ENCODE measurements around the gene TAB3. TPM values are rescaled to one million over a fixed set of nuclear protein-coding genes. Genes with fewer than 3 reads are reported as not detected.

TAB3 gene
- total RNA-seq, 3 donors from 2014 or later (not counting 1 experiment from before 2014, with no cell fraction given) = 20.4 to 26.1 (median 21.3) TPM

DNA sequence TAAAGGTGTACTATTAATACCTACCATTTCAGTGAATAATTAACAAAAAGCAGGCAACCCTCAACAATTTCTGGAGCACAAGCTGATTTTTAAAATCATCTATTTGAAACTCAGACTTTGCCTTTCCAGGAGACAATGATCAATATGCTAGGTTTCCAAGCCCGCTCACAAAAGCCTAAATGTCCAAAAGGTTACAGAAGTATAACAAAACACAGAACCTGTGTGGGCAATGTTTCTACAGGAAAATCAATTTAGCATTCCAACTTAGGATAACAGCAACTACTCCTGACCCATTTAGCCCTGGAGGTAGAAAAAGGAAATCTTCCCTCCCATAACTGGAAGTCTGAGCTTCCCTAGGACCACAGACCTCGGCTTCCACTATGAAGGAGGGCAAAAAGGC, 3.9 kb downstream of the TAB3 start:
- Histone ChIP-seq H3K4me3 (ENCODE audit: low read length) (no peak overlapping the region), H3K27ac (ENCODE audit: low read length) (no peak overlapping the region), H3K36me3 (ENCODE audit: control insufficient read depth, insufficient read depth, low read length) (no peaks in the 10 kb centered on the region), H3K4me1 (ENCODE audit: control insufficient read depth, insufficient read depth, low read length) (peaks cover 6% of the 10 kb centered on the region), H3K9me3 (ENCODE audit: control insufficient read depth, insufficient read depth, low read length) (no peaks in the 10 kb centered on the region), H3K27me3 (ENCODE audit: control insufficient read depth, insufficient read depth, low read length) (no peaks in the 10 kb centered on the region)
- TF ChIP-seq, protein P1, sequence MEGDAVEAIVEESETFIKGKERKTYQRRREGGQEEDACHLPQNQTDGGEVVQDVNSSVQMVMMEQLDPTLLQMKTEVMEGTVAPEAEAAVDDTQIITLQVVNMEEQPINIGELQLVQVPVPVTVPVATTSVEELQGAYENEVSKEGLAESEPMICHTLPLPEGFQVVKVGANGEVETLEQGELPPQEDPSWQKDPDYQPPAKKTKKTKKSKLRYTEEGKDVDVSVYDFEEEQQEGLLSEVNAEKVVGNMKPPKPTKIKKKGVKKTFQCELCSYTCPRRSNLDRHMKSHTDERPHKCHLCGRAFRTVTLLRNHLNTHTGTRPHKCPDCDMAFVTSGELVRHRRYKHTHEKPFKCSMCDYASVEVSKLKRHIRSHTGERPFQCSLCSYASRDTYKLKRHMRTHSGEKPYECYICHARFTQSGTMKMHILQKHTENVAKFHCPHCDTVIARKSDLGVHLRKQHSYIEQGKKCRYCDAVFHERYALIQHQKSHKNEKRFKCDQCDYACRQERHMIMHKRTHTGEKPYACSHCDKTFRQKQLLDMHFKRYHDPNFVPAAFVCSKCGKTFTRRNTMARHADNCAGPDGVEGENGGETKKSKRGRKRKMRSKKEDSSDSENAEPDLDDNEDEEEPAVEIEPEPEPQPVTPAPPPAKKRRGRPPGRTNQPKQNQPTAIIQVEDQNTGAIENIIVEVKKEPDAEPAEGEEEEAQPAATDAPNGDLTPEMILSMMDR (IDR thresholded peaks at IDR 0.05) = no peak
- Mint-ChIP-seq H3K36me3 (no peaks in the 10 kb centered on the region), H3K4me1 (peaks cover 19 to 46% of the 10 kb centered on the region in 2 donors), H3K9me3 (no peaks in the 10 kb centered on the region), H3K27ac (peak overlapping the region in 1 of 2 donors; percentile 10), H3K27me3 (ENCODE audit: low read depth in 2 of 2) (no peaks in the 10 kb centered on the region), H3K4me3 (no peak overlapping the region)
- intact Hi-C loops (cut with micrococcal nuclease) = loop anchor here (5.0 to 10.0 kb wide), 2 partner anchors 233 to 310 kb away; partner anchors contain the start of genes GK and TASL
- no CpG with 5 or more reads among the region's 2 CpGs for WGBS (ENCODE audit: insufficient coverage)
- DNase-seq (no peak), ATAC-seq (no peak)

DNA sequence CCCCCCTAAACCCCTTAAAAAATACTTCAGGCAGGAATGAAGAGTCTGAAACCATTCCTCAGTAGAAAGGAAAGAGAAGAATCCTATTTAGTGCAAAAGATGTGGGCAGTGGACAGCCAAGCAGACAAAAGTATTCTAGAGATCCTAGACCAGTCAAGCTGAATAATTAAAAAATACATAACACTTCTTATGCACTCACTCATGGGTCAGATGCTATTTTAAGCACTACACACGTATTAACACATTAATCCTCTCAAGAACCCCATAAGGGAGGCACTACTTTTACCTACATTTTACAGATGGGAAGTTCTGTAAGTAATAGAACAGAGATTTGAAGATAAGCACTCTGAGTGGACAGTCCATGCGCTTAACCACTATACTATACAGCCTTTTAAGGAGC, 5.9 kb downstream of the TAB3 start:
- no peak overlapping the region for H3K27ac ChIP-seq (ENCODE audit: low read length)
- peaks cover 24 to 32% of the 10 kb centered on the region in 2 donors for H3K4me1 Mint-ChIP-seq
- no peak overlapping the region for H3K27ac Mint-ChIP-seq
- ATAC-seq (no peak), DNase-seq (no peak)
- H3K27me3 ChIP-seq (ENCODE audit: control insufficient read depth, insufficient read depth, low read length) = no peaks in the 10 kb centered on the region
- intact Hi-C loops (cut with micrococcal nuclease) = loop anchor here (10.0 kb wide), 1 partner anchor 308 kb away; the partner anchor contains the start of gene TASL
- peaks cover under 1% of the 10 kb centered on the region for H3K4me1 ChIP-seq (ENCODE audit: control insufficient read depth, insufficient read depth, low read length)
- no peaks in the 10 kb centered on the region for H3K27me3 Mint-ChIP-seq (ENCODE audit: low read depth in 2 of 2)
- no peaks in the 10 kb centered on the region for H3K9me3 ChIP-seq (ENCODE audit: control insufficient read depth, insufficient read depth, low read length)
- TF ChIP-seq, protein P1 (IDR thresholded peaks at IDR 0.05) = no peak
- H3K4me3 Mint-ChIP-seq = no peak overlapping the region
- no peaks in the 10 kb centered on the region for H3K9me3 Mint-ChIP-seq
- no peaks in the 10 kb centered on the region for H3K36me3 ChIP-seq (ENCODE audit: control insufficient read depth, insufficient read depth, low read length)
- 100% methylated on average over 1 of the region's 2 CpGs for WGBS (ENCODE audit: insufficient coverage)
- no peaks in the 10 kb centered on the region for H3K36me3 Mint-ChIP-seq
- H3K4me3 ChIP-seq (ENCODE audit: low read length) = no peak overlapping the region

DNA sequence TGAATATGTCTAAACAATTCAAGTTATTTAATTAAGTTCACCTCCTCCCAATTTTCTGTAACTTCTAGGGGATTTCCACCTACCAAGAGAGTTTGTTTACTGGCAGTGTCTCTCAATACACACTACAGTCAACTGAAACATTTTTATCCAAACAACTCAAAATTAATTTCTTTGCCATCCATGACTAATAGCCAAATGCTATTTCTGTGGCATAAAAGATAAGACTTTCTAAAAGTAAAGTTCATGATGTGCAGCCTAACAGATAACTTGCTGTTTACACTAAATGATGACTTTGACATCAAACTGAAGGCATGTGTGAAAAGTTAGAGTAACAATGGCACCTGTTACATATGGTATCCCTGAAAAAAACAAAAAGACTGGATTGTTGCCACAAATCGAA, 7.3 kb downstream of the TAB3 start:
- WGBS (ENCODE audit: insufficient coverage) = no CpG with 5 or more reads among the region's 1 CpG
- ATAC-seq (no peak), DNase-seq (no peak)
- Mint-ChIP-seq H3K27me3 (ENCODE audit: low read depth in 2 of 2) (no peaks in the 10 kb centered on the region), H3K4me1 (peaks cover 22 to 25% of the 10 kb centered on the region in 2 donors), H3K36me3 (no peaks in the 10 kb centered on the region), H3K4me3 (no peak overlapping the region), H3K9me3 (no peaks in the 10 kb centered on the region), H3K27ac (no peak overlapping the region)
- H3K4me1 ChIP-seq (ENCODE audit: control insufficient read depth, insufficient read depth, low read length) = no peaks in the 10 kb centered on the region
- no peak overlapping the region for H3K4me3 ChIP-seq (ENCODE audit: low read length)
- intact Hi-C loops (cut with micrococcal nuclease) = loop anchor here (10.0 kb wide), 1 partner anchor 307 kb away; the partner anchor contains the start of gene TASL
- H3K36me3 ChIP-seq (ENCODE audit: control insufficient read depth, insufficient read depth, low read length) = no peaks in the 10 kb centered on the region
- TF ChIP-seq, protein P1 (IDR thresholded peaks at IDR 0.05) = no peak
- H3K9me3 ChIP-seq (ENCODE audit: control insufficient read depth, insufficient read depth, low read length) = no peaks in the 10 kb centered on the region
- H3K27me3 ChIP-seq (ENCODE audit: control insufficient read depth, insufficient read depth, low read length) = no peaks in the 10 kb centered on the region
- no peak overlapping the region for H3K27ac ChIP-seq (ENCODE audit: low read length)

DNA sequence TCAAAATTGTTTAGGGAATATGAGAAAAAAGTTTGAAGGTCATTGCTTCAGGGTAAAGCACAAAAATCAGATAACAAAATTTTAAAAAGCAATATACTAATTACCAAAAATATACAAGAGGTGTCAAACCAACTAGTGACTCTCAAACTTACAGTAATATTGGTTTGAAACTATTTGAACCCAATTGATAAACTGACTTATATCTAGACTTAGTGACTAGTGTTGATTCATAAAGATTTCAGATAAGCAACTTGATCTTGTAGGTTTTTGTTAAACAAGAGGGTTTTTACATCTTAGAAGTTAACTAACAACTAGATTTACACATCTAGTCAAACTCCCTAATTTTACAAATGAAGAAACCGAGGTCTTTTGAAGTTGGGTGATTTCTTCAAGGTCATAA, 7.7 kb downstream of the TAB3 start:
- Mint-ChIP-seq H3K27ac (no peak overlapping the region), H3K27me3 (ENCODE audit: low read depth in 2 of 2) (no peaks in the 10 kb centered on the region), H3K4me3 (no peak overlapping the region), H3K4me1 (peaks cover 22 to 25% of the 10 kb centered on the region in 2 donors), H3K9me3 (no peaks in the 10 kb centered on the region), H3K36me3 (no peaks in the 10 kb centered on the region)
- TF ChIP-seq, protein P1 (IDR thresholded peaks at IDR 0.05) = no peak
- no peaks in the 10 kb centered on the region for H3K36me3 ChIP-seq (ENCODE audit: control insufficient read depth, insufficient read depth, low read length)
- DNase-seq = no peak
- no peaks in the 10 kb centered on the region for H3K27me3 ChIP-seq (ENCODE audit: control insufficient read depth, insufficient read depth, low read length)
- intact Hi-C loops (cut with micrococcal nuclease) = loop anchor here (10.0 kb wide), 1 partner anchor 307 kb away; the partner anchor contains the start of gene TASL
- no peak overlapping the region for H3K4me3 ChIP-seq (ENCODE audit: low read length)
- no peaks in the 10 kb centered on the region for H3K9me3 ChIP-seq (ENCODE audit: control insufficient read depth, insufficient read depth, low read length)
- H3K27ac ChIP-seq (ENCODE audit: low read length) = no peak overlapping the region
- no peaks in the 10 kb centered on the region for H3K4me1 ChIP-seq (ENCODE audit: control insufficient read depth, insufficient read depth, low read length)
- WGBS (ENCODE audit: insufficient coverage) = no CpG with 5 or more reads among the region's 1 CpG
- ATAC-seq = no peak
